ENCODE data around the gene GPR78.

DNA sequence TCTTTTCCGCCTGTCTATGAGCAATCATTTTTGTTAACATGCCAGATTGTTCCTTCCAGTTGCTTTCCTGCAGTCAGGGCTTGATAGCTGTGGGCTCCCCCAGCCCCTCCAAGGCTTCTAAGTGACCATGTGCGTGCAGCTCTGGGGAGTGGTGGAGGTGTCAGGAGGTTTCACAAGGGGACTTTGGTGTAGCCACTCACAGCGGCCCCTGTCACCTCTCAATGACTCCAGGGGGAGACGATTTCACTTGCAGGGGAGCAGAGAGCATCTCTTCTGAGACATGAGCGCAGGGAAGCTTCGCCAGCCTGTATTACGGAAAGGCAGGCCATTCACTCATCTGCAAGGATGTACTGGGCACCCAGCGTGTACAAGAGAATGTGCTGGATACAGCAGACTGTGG, 3.1 kb upstream of the GPR78 start:
- TF ChIP-seq, protein P1, sequence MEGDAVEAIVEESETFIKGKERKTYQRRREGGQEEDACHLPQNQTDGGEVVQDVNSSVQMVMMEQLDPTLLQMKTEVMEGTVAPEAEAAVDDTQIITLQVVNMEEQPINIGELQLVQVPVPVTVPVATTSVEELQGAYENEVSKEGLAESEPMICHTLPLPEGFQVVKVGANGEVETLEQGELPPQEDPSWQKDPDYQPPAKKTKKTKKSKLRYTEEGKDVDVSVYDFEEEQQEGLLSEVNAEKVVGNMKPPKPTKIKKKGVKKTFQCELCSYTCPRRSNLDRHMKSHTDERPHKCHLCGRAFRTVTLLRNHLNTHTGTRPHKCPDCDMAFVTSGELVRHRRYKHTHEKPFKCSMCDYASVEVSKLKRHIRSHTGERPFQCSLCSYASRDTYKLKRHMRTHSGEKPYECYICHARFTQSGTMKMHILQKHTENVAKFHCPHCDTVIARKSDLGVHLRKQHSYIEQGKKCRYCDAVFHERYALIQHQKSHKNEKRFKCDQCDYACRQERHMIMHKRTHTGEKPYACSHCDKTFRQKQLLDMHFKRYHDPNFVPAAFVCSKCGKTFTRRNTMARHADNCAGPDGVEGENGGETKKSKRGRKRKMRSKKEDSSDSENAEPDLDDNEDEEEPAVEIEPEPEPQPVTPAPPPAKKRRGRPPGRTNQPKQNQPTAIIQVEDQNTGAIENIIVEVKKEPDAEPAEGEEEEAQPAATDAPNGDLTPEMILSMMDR (conservative IDR thresholded peaks at IDR 0.05 in 1 of 2, IDR thresholded peaks at IDR 0.05 in 1 of 2; ENCODE audit: low read depth in 1 of 2, low read length in 2 of 2), result no peak
- no peak for TF ChIP-seq EZH2 (IDR thresholded peaks at IDR 0.05; ENCODE audit: low read length, missing control alignments)

Data from fibroblast of lung (primary cell).